8988T (cell line): ENCODE measurements around the gene ITFG2.

Source experiments
- DNase-seq: peaks from one replicate; pipeline ENCODE4 v3.0.0; 2011

ITFG2 gene

GRCh38 chr12:2795291-2796186, 16.9 kb upstream of the ITFG2 start:
- DNase-seq: peak; percentile 76

- DNase-seq: no peak
Measured at GRCh38 chr12:2796187-2796666, 16.2 kb upstream of the ITFG2 start.

GRCh38 chr12:2797721-2798418, 14.6 kb upstream of the ITFG2 start:
- DNase-seq: no peak

GRCh38 chr12:2800046-2800570, 12.4 kb upstream of the ITFG2 start:
- DNase-seq: no peak

GRCh38 chr12:2801044-2801783, 11.3 kb upstream of the ITFG2 start:
- no peak for DNase-seq

- DNase-seq: no peak
Measured at GRCh38 chr12:2803635-2804392, 8.7 kb upstream of the ITFG2 start.

- DNase-seq: no peak
Measured at GRCh38 chr12:2804393-2805142, 7.9 kb upstream of the ITFG2 start.

GRCh38 chr12:2805143-2805520, 7.3 kb upstream of the ITFG2 start:
- no peak for DNase-seq

- no peak for DNase-seq
Measured at GRCh38 chr12:2806700-2807099, 5.8 kb upstream of the ITFG2 start.

- DNase-seq: no peak
Measured at GRCh38 chr12:2811801-2812200, 667 bp upstream of the ITFG2 start.

GRCh38 chr12:2813214-2814185, 1.0 kb downstream of the ITFG2 start:
- DNase-seq: no peak

GRCh38 chr12:2819810-2820209, 7.3 kb downstream of the ITFG2 start:
- DNase-seq: no peak

- DNase-seq: no peak
Measured at GRCh38 chr12:2820432-2820831, 8.0 kb downstream of the ITFG2 start.

- no peak for DNase-seq
Measured at GRCh38 chr12:2823483-2823882, 11.0 kb downstream of the ITFG2 start.

GRCh38 chr12:2824541-2824940, 12.1 kb downstream of the ITFG2 start:
- no peak for DNase-seq

GRCh38 chr12:2825132-2825531, 12.7 kb downstream of the ITFG2 start:
- DNase-seq: no peak

- DNase-seq: no peak
Measured at GRCh38 chr12:2826036-2826435, 13.6 kb downstream of the ITFG2 start.

- no peak for DNase-seq
Measured at GRCh38 chr12:2826721-2827515, 14.4 kb downstream of the ITFG2 start.

GRCh38 chr12:2829275-2829674, 16.8 kb downstream of the ITFG2 start:
- no peak for DNase-seq
